DOHH2 (cell line): Measurements from ENCODE around the gene DCAF6.

Experiments used
- H3F3A ChIP-seq: fragments of 200-600 bp; sonication (generic), shearing (Covaris generic); 2 replicates; pipeline ENCODE4 v1.6.0; 2016; ENCODE audit warnings: antibody characterized with exemption, mild to moderate bottlenecking; ENCODE audit not compliant: control insufficient read depth, insufficient read depth
- H3K27ac ChIP-seq: fragments of 200-600 bp; sonication (generic); 2 replicates; pipeline ENCODE4 v1.5.1; 2014; ENCODE audit warnings: low read depth, mild to moderate bottlenecking, low read length, moderate library complexity
- H3K27me3 ChIP-seq: fragments of 200-600 bp; sonication (generic); 2 replicates; pipeline ENCODE4 v1.6.1; 2014; ENCODE audit warnings: mild to moderate bottlenecking, low read length, mixed read lengths; ENCODE audit not compliant: control insufficient read depth
- H3K36me3 ChIP-seq: fragments of 200-600 bp; sonication (generic); 2 replicates; pipeline ENCODE4 v1.6.1; 2014; ENCODE audit warnings: mild to moderate bottlenecking, low read length, moderate library complexity, mixed read lengths; ENCODE audit not compliant: control insufficient read depth
- H3K4me1 ChIP-seq: fragments of 200-600 bp; sonication (generic); 2 replicates; pipeline ENCODE4 v1.6.1; 2014; ENCODE audit warnings: mild to moderate bottlenecking, low read length, mixed read lengths; ENCODE audit not compliant: control insufficient read depth
- H3K4me2 ChIP-seq: fragments of 200-600 bp; sonication (generic); 2 replicates; pipeline ENCODE4 v1.6.0; 2014; ENCODE audit warnings: mild to moderate bottlenecking, low read length, moderate library complexity
- H3K4me3 ChIP-seq: fragments of 200-600 bp; sonication (generic); 2 replicates; pipeline ENCODE4 v1.5.1; 2014; ENCODE audit warnings: mild to moderate bottlenecking, low read length, mixed read lengths
- H3K79me2 ChIP-seq: fragments of 200-600 bp; sonication (generic); 2 replicates; pipeline ENCODE4 v1.6.1; 2014; ENCODE audit warnings: mild to moderate bottlenecking, low read length, mixed read lengths; ENCODE audit not compliant: control insufficient read depth
- H3K9me2 ChIP-seq: fragments of 200-600 bp; sonication (generic); replicated peaks from 2 replicates; pipeline ENCODE4 v1.6.1; 2014; ENCODE audit warnings: mild to moderate bottlenecking, low read length, mixed read lengths; ENCODE audit not compliant: control insufficient read depth
- H3K9me3 ChIP-seq: fragments of 200-600 bp; sonication (generic); 2 replicates; pipeline ENCODE4 v1.6.1; 2014; ENCODE audit warnings: antibody characterized with exemption, low read length, mixed read lengths; ENCODE audit not compliant: control insufficient read depth, insufficient read depth
- H4K20me1 ChIP-seq: fragments of 200-600 bp; sonication (generic); 2 replicates; pipeline ENCODE4 v1.6.0; 2014; ENCODE audit warnings: low read depth, mild to moderate bottlenecking, antibody characterized with exemption, low read length, moderate library complexity; ENCODE audit not compliant: control insufficient read depth, insufficient read depth
- CTCF ChIP-seq: fragments of 200-600 bp; sonication (generic); IDR thresholded peaks from one replicate; pipeline ENCODE4 v1.5.1; 2014; ENCODE audit warnings: antibody characterized with exemption, mild to moderate bottlenecking, low read depth, low read length; ENCODE audit not compliant: poor library complexity, severe bottlenecking
- EZH2phosphoT487 ChIP-seq: fragments of 200-600 bp; sonication (generic); IDR thresholded peaks from 2 replicates; pipeline ENCODE4 v1.6.1; 2017; ENCODE audit warnings: borderline replicate concordance, mild to moderate bottlenecking, antibody characterized with exemption, low read length, moderate library complexity, mixed read lengths

The DCAF6 gene

GRCh38 chr1:167943541-167943940 is 7.1 kb downstream of the DCAF6 start:
- Histone ChIP-seq H3K9me2 (no peaks in the 10 kb centered on the region), H3K79me2 (peaks cover 100% of the 10 kb centered on the region), H3K4me2 (no peak overlapping the region), H3K27me3 (no peaks in the 10 kb centered on the region), H3K36me3 (peaks cover 11% of the 10 kb centered on the region), H3F3A (peaks cover 4% of the 10 kb centered on the region; the same call in 1 of the 2 replicates), H4K20me1 (no peaks in the 10 kb centered on the region), H3K27ac (no peak overlapping the region), H3K9me3 (0 out of 2 replicates have a peak, but pooled peaks cover 2% of the 10 kb centered on the region), H3K4me3 (no peak overlapping the region), H3K4me1 (peaks cover 2% of the 10 kb centered on the region)
- TF ChIP-seq CTCF (no peak), EZH2phosphoT487 (no peak)

- no peak for TF ChIP-seq EZH2phosphoT487
- no peak for TF ChIP-seq CTCF
- no peak overlapping the region for H3K4me2 ChIP-seq
Observed at GRCh38 chr1:167947733-167948132, 11.2 kb downstream of the DCAF6 start.

GRCh38 chr1:167949785-167950184 is 13.3 kb downstream of the DCAF6 start:
- no peaks in the 10 kb centered on the region for H3K4me1 ChIP-seq
- H3K9me2 ChIP-seq: no peaks in the 10 kb centered on the region
- peaks cover 66% of the 10 kb centered on the region for H3K79me2 ChIP-seq
- no peaks in the 10 kb centered on the region for H3K9me3 ChIP-seq
- no peaks in the 10 kb centered on the region for H4K20me1 ChIP-seq
- no peak overlapping the region for H3K27ac ChIP-seq
- H3K4me3 ChIP-seq: no peak overlapping the region
- H3K36me3 ChIP-seq: peaks cover 16% of the 10 kb centered on the region
- no peaks in the 10 kb centered on the region for H3F3A ChIP-seq
- H3K4me2 ChIP-seq: no peak overlapping the region
- no peaks in the 10 kb centered on the region for H3K27me3 ChIP-seq
- TF ChIP-seq CTCF (no peak), EZH2phosphoT487 (no peak)

More at GRCh38 chr1:167947733-167948132, 11.2 kb downstream of the DCAF6 start:
- H3K4me3 ChIP-seq: no peak overlapping the region
- H3K79me2 ChIP-seq: peaks cover 87% of the 10 kb centered on the region
- no peaks in the 10 kb centered on the region for H3K9me2 ChIP-seq
- no peak overlapping the region for H3K27ac ChIP-seq
- peaks cover 10% of the 10 kb centered on the region for H3K36me3 ChIP-seq
- H3F3A ChIP-seq: no peaks in the 10 kb centered on the region
- no peaks in the 10 kb centered on the region for H4K20me1 ChIP-seq
- no peaks in the 10 kb centered on the region for H3K4me1 ChIP-seq
- no peaks in the 10 kb centered on the region for H3K27me3 ChIP-seq
- H3K9me3 ChIP-seq: 0 out of 2 replicates have a peak, but pooled peaks cover 2% of the 10 kb centered on the region
